ENCODE results near the gene HMCES. TPM values are rescaled to one million over a fixed set of nuclear protein-coding genes. Genes with fewer than 3 reads are reported as not detected.

The HMCES gene
- total RNA-seq, 1 experiment from 2014 or later: 83.6 TPM

- Mint-ChIP-seq H3K27ac (ENCODE audit: unreplicated experiment) (no peak overlapping the region), H3K9me3 (ENCODE audit: low read depth, unreplicated experiment) (no peaks in the 10 kb centered on the region), H3K4me3 (ENCODE audit: low read depth, unreplicated experiment) (no peak overlapping the region), H3K4me1 (ENCODE audit: low read depth, unreplicated experiment) (no peaks in the 10 kb centered on the region), H3K27me3 (ENCODE audit: unreplicated experiment) (no peaks in the 10 kb centered on the region), H3K36me3 (ENCODE audit: insufficient read depth, unreplicated experiment) (peaks cover 95% of the 10 kb centered on the region)
- TF ChIP-seq CTCF (IDR thresholded peaks at IDR 0.05; ENCODE audit: unreplicated experiment): no peak
- no TSS peak for BruUV-seq (replicated peaks)
- intact Hi-C loops (cut with micrococcal nuclease; ENCODE audit: unreplicated experiment): no loop called here
- DNase-seq: no peak
- CTCF ChIA-PET: no interaction called here
These were observed 12.0 kb upstream of the HMCES start for GRCh38 chr3:129266651-129267050.

- intact Hi-C loops (cut with micrococcal nuclease; ENCODE audit: unreplicated experiment): no loop called here
- H3K27ac Mint-ChIP-seq (ENCODE audit: unreplicated experiment): no peak overlapping the region
- H3K27me3 Mint-ChIP-seq (ENCODE audit: unreplicated experiment): no peaks in the 10 kb centered on the region
- H3K36me3 Mint-ChIP-seq (ENCODE audit: insufficient read depth, unreplicated experiment): peaks cover 91% of the 10 kb centered on the region
- no peak for TF ChIP-seq CTCF (IDR thresholded peaks at IDR 0.05; ENCODE audit: unreplicated experiment)
- H3K4me1 Mint-ChIP-seq (ENCODE audit: low read depth, unreplicated experiment): no peaks in the 10 kb centered on the region
- no peaks in the 10 kb centered on the region for H3K9me3 Mint-ChIP-seq (ENCODE audit: low read depth, unreplicated experiment)
- no peak overlapping the region for H3K4me3 Mint-ChIP-seq (ENCODE audit: low read depth, unreplicated experiment)
- BruUV-seq (replicated peaks): no TSS peak
- DNase-seq: no peak
- CTCF ChIA-PET: interaction anchor here (0.6 kb wide), 1 partner anchor 13 kb away, joined by 3 read pairs; no protein-coding TSS in a partner anchor
These were observed 10.3 kb upstream of the HMCES start for GRCh38 chr3:129268396-129268795.

GRCh38 chr3:129271674-129272073 is 7.0 kb upstream of the HMCES start:
- Mint-ChIP-seq H3K9me3 (ENCODE audit: low read depth, unreplicated experiment) (no peaks in the 10 kb centered on the region), H3K27me3 (ENCODE audit: unreplicated experiment) (no peaks in the 10 kb centered on the region), H3K36me3 (ENCODE audit: insufficient read depth, unreplicated experiment) (peaks cover 75% of the 10 kb centered on the region), H3K4me1 (ENCODE audit: low read depth, unreplicated experiment) (no peaks in the 10 kb centered on the region), H3K4me3 (ENCODE audit: low read depth, unreplicated experiment) (no peak overlapping the region), H3K27ac (ENCODE audit: unreplicated experiment) (no peak overlapping the region)
- no peak for TF ChIP-seq CTCF (IDR thresholded peaks at IDR 0.05; ENCODE audit: unreplicated experiment)
- CTCF ChIA-PET: no interaction called here
- intact Hi-C loops (cut with micrococcal nuclease; ENCODE audit: unreplicated experiment): no loop called here
- no peak for DNase-seq
- no TSS peak for BruUV-seq (replicated peaks)

- CTCF ChIA-PET: no interaction called here
- BruUV-seq (replicated peaks): no TSS peak
- Mint-ChIP-seq H3K36me3 (ENCODE audit: insufficient read depth, unreplicated experiment) (peaks cover 68% of the 10 kb centered on the region), H3K9me3 (ENCODE audit: low read depth, unreplicated experiment) (no peaks in the 10 kb centered on the region), H3K4me3 (ENCODE audit: low read depth, unreplicated experiment) (no peak overlapping the region), H3K27ac (ENCODE audit: unreplicated experiment) (no peak overlapping the region), H3K4me1 (ENCODE audit: low read depth, unreplicated experiment) (peaks cover 26% of the 10 kb centered on the region), H3K27me3 (ENCODE audit: unreplicated experiment) (no peaks in the 10 kb centered on the region)
- no peak for DNase-seq
- intact Hi-C loops (cut with micrococcal nuclease; ENCODE audit: unreplicated experiment): no loop called here
- no peak for TF ChIP-seq CTCF (IDR thresholded peaks at IDR 0.05; ENCODE audit: unreplicated experiment)
These were observed 2.3 kb upstream of the HMCES start for GRCh38 chr3:129276385-129276784.
